Stimulated activated naive CD4-positive, alpha-beta T cell (primary cell): ENCODE measurements around the gene PARD3.

Experiments
- DNase-seq, 6 experiments: peaks; one replicate each; lab custom pipeline; 2025; lab: John Stamatoyannopoulos, UW

PARD3 gene

DNA sequence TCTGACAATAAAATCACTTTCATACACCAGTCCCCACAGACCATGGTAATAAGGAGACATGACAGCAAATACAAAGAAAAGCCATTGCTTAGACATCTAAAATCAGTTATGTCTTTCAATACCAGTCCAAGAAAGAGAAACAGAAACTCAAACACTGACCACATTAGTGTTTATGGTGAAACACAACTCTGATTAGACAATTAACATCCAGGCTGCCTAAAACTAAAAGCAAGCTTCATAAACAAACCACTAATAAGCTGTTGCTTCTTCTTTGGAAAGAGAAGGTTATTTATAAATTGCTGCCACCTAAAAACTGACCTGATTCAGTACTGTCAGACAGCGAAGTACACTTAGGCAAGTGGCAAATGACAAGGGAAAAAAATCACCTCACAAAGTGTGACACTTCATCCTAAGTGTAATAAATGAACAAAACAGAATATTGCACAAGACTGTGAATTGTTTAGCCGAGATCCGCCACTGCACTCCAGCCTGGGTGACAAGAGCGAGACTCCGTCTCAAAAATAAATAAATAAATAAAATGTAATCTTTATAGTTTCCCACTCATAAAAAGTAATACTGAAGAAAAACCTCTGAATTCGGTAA lies 277.4 kb downstream of the PARD3 start:
- no peak for DNase-seq

DNA sequence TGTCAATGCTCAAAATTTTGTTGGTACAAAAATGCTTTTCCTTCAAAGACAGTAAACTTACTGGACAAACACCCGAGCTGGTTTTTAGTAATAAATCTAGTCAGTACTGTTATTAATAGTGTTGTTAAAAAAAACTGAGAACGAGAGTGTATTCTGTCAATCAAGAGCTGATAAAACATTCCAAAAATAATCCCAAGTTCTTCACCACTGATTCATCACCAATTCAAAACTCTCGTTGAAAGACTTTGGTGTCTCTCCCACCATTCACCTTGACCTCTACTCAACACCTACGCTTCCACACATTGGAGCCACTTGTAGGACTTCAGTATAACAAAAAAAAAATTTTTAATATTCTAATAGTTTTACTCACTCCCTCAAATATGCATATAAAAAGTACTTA lies 279.2 kb downstream of the PARD3 start:
- no peak for DNase-seq

- no peak for DNase-seq
Measured at GRCh38 chr10:34530778-34531177, 284.3 kb downstream of the PARD3 start.

GRCh38 chr10:34528320-34528719 lies 286.8 kb downstream of the PARD3 start:
- DNase-seq: no peak

DNA sequence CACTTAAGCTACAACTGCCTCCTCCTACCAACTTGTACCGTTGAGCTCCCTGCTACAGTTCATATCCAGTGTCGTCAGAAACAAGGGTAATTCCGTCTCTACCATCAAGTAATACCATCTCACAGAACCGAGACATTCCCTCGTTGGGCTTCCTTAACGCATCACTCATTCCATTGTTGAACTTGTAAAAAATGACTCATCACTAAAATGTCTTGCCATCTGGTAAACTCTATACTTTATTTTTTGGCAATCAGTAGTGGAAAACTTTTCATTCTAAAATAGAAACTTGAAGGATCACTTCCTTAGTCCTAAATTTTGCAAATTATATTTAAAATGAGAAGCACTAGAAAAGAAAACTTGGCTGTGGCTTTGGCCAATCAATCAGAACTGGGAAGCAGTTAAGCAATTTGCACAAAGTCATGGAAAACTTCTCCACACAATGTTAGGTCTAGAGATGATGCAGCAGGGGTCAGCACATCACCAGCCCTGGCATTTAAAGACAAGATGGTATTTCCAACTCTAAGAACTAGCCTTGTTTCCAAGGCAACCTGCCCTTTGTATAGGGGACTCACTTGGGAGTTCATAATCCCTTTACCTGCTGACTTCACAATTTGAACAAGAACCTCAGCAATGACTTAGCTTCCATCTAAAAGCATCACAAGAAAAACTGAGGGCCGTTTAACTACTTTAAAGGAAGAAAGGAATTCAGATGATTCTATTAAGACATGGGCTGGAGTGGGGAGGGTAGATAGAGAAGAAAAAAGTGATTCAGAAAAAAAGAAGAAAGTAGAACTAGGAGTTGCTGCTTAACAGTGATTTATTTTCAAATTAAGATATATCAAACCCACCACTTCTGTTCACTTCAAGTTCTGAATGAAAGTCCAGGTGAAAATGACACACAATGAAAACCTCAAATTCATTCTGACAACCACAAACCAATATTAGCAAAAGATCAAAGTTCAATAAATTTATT lies 288.1 kb downstream of the PARD3 start:
- no peak for DNase-seq

GRCh38 chr10:34526186-34526585 lies 288.9 kb downstream of the PARD3 start:
- no peak for DNase-seq

GRCh38 chr10:34524369-34525091 lies 290.6 kb downstream of the PARD3 start:
- no peak for DNase-seq

- no peak for DNase-seq
Measured at GRCh38 chr10:34523017-34523767, 291.9 kb downstream of the PARD3 start.

GRCh38 chr10:34522546-34522945 lies 292.6 kb downstream of the PARD3 start:
- DNase-seq: no peak

- DNase-seq: no peak
Measured at GRCh38 chr10:34520510-34520909, 294.6 kb downstream of the PARD3 start.

DNA sequence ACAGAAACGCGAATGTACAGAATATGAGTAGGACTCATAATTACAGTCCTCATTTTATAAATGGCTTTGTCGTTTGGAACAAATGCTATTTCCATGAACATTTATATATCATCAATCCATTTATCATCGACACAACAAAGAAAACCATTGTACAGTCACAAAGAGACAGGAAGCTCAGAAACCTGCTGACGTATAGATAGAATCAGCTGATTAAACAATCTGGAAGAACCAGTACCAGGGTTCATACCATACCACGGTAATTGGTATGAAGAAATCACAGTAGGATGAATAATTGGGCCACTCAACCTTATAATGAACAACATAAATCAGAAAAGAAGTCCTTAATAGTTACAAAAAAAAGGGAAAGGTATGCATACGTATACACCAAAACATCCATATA lies 295.0 kb downstream of the PARD3 start:
- DNase-seq: no peak

DNA sequence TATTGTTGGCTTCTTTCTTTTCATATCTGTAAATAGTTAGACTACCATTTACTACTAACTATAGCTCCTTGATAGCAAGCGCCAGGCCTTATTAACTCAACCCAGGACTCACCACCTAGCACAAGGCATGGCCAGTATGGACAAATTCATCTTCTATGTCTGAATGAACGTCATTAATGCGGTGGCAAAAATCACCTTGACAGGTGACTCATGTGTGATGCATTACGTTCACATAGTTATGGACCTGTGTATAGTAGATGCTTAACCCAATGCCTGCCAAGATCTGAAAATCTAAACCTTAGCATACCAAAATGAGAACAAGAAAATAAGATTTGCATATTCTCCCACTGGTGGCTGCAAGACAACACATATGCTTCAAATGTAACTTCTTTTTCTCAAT lies 300.8 kb downstream of the PARD3 start:
- no peak for DNase-seq

GRCh38 chr10:34513636-34514035 lies 301.5 kb downstream of the PARD3 start:
- DNase-seq: no peak

DNA sequence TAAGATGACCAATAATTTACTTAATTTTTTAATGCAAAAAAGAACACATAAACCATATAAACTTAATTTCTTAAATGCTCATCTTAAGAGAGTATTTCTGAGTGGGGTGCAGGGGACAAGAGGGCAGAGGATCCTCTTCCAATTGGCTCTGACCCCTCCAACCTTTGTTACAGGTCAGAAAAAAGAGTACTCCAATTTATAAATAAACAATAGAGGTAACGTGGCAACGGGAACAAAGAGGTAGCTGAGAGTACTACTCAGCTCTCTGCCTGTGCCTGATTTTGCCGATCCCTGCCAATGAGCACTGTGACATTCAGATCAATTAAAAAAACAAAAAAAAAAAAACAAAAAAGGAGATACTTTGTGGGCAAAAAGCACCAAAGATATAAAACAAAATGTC lies 307.9 kb downstream of the PARD3 start:
- no peak for DNase-seq

GRCh38 chr10:34506786-34507185 lies 308.3 kb downstream of the PARD3 start:
- no peak for DNase-seq

- no peak for DNase-seq
Measured at GRCh38 chr10:34505338-34505737, 309.8 kb downstream of the PARD3 start.

DNA sequence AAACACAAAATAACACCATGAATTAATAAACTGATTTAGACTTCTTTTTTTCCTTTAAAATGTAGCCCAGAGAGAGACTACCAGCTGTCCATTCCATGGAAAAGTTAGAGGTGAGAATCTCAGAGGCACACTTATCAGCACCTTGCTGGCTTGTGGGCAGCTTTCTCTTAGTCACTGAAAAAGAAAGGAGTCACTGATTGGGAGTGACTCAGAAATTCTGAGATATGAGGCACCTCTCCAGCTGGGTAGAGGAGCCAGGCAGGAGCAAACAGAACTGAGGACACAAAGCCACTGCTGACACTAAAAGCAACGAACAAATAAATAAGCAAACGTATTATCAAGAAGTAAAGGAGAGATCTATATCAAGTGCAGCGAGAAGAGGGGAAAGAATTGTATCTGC lies 310.6 kb downstream of the PARD3 start:
- DNase-seq: no peak

- no peak for DNase-seq
Measured at GRCh38 chr10:34503704-34504103, 311.4 kb downstream of the PARD3 start.

GRCh38 chr10:34499612-34500279 lies 315.4 kb downstream of the PARD3 start:
- no peak for DNase-seq

- DNase-seq: no peak
Measured at GRCh38 chr10:34498821-34499220, 316.3 kb downstream of the PARD3 start.

GRCh38 chr10:34495938-34496337 lies 319.2 kb downstream of the PARD3 start:
- DNase-seq: no peak
